ENCODE measurements around the gene TRAF1. TPM values are rescaled to one million over a fixed set of nuclear protein-coding genes. Genes with fewer than 3 reads are reported as not detected.

Gene TRAF1
- total RNA-seq, 2 donors from 2014 or later, result 10.2 to 14.6 TPM

GRCh38 chr9:120893611-120894307, 32.8 kb downstream of the TRAF1 start:
- intact Hi-C loops (cut with DNase I), result loop anchor here in 1 of 2 donors (2.0 kb wide), 1 partner anchor 15 kb away; no protein-coding TSS in a partner anchor
- no peak for DNase-seq (ENCODE audit: low spot score)

- intact Hi-C loops (cut with DNase I), result loop anchor here in 1 of 2 donors (2.0 kb wide), 1 partner anchor 14 kb away; no protein-coding TSS in a partner anchor
Measured at GRCh38 chr9:120892748-120893610, 33.6 kb downstream of the TRAF1 start.

GRCh38 chr9:120891884-120892747, 34.5 kb downstream of the TRAF1 start:
- intact Hi-C loops (cut with DNase I), result loop anchor here in 1 of 2 donors (2.0 kb wide), 1 partner anchor 13 kb away; no protein-coding TSS in a partner anchor

More at GRCh38 chr9:120892748-120893610, 33.6 kb downstream of the TRAF1 start:
- no peak for DNase-seq (ENCODE audit: low spot score)

GRCh38 chr9:120891245-120891883, 35.2 kb downstream of the TRAF1 start:
- intact Hi-C loops (cut with DNase I), result no loop called here
- DNase-seq (ENCODE audit: low spot score), result no peak

More at GRCh38 chr9:120891884-120892747, 34.5 kb downstream of the TRAF1 start:
- DNase-seq (ENCODE audit: low spot score), result no peak

- intact Hi-C loops (cut with DNase I), result no loop called here
- DNase-seq (ENCODE audit: low spot score), result peak; percentile 90
Measured at GRCh38 chr9:120890320-120891244, 36.0 kb downstream of the TRAF1 start.

GRCh38 chr9:120889606-120890271, 36.9 kb downstream of the TRAF1 start:
- intact Hi-C loops (cut with DNase I), result no loop called here
- no peak for DNase-seq (ENCODE audit: low spot score)

GRCh38 chr9:120888626-120889025, 38.0 kb downstream of the TRAF1 start:
- intact Hi-C loops (cut with DNase I), result no loop called here
- no peak for DNase-seq (ENCODE audit: low spot score)

GRCh38 chr9:120886490-120886967, 40.1 kb downstream of the TRAF1 start:
- peak; percentile 90 for DNase-seq (ENCODE audit: low spot score)
- intact Hi-C loops (cut with DNase I), result no loop called here

- DNase-seq (ENCODE audit: low spot score), result no peak
- intact Hi-C loops (cut with DNase I), result no loop called here
Measured at GRCh38 chr9:120885958-120886357, 40.6 kb downstream of the TRAF1 start.

- DNase-seq (ENCODE audit: low spot score), result no peak
- intact Hi-C loops (cut with DNase I), result no loop called here
Measured at GRCh38 chr9:120885457-120885856, 41.1 kb downstream of the TRAF1 start.

GRCh38 chr9:120883608-120883996, 43.0 kb downstream of the TRAF1 start:
- no peak for DNase-seq (ENCODE audit: low spot score)
- intact Hi-C loops (cut with DNase I), result no loop called here

- intact Hi-C loops (cut with DNase I), result no loop called here
- no peak for DNase-seq (ENCODE audit: low spot score)
Measured at GRCh38 chr9:120882935-120883607, 43.5 kb downstream of the TRAF1 start.

GRCh38 chr9:120879446-120879845, 47.1 kb downstream of the TRAF1 start:
- intact Hi-C loops (cut with DNase I), result loop anchor here (2.0 to 5.0 kb wide), 2 partner anchors 13 to 48 kb away; partner anchors contain the start of gene TRAF1 (in 1 of the 2)

GRCh38 chr9:120878188-120879130, 48.1 kb downstream of the TRAF1 start:
- no peak for DNase-seq (ENCODE audit: low spot score)
- intact Hi-C loops (cut with DNase I), result loop anchor here (2.0 to 5.0 kb wide), 2 partner anchors 14 to 49 kb away; partner anchors contain the start of gene TRAF1 (in 1 of the 2)

More at GRCh38 chr9:120879446-120879845, 47.1 kb downstream of the TRAF1 start:
- DNase-seq (ENCODE audit: low spot score), result no peak

Measured in posterior vena cava (tissue), 2 donors.